ENCODE measurements around the gene SPTBN1. TPM values are rescaled to one million over a fixed set of nuclear protein-coding genes. Genes with fewer than 3 reads are reported as not detected.
A peak's percentile ranks its signal among the peaks of the same experiment; 100 is the strongest.

SPTBN1 gene
- total RNA-seq, 1 experiment from 2014 or later: 146 TPM

DNA sequence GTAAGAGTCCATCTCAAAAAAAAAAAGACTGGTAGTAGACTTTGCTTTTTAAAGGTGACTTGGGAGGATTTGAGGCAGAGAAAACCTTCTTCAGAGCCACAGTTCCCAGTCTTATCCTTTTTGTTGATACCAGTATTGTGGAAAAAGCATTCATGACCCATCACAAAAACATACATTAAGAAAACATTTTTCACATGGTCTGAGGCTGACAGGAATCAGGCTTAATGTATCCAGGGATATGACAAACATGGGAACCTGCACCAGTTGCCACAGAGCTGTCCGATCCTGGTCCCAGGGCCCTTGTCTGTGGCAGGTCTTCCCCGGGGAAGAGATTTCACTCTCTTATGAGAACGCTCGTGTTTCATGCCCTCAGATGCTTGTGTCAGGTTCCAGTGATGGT is 21.8 kb downstream of the SPTBN1 start:
- Histone ChIP-seq H3K27me3 (replicated peaks; ENCODE audit: insufficient read depth, low read depth, low read length, poor library complexity) (no peaks in the 10 kb centered on the region), H3K9me3 (ENCODE audit: low read depth, low read length, poor library complexity, severe bottlenecking) (no peaks in the 10 kb centered on the region), H3K36me3 (ENCODE audit: insufficient read depth, low read length, poor library complexity, severe bottlenecking) (no peaks in the 10 kb centered on the region), H3K4me1 (ENCODE audit: insufficient read depth, low read length, poor library complexity, severe bottlenecking) (peaks cover 20% of the 10 kb centered on the region), H3K4me3 (ENCODE audit: low read depth, low read length, poor library complexity, severe bottlenecking) (no peak overlapping the region), H3K27ac (ENCODE audit: low read depth, low read length, poor library complexity, severe bottlenecking) (no peak overlapping the region)
- no peak for DNase-seq (ENCODE audit: low spot score)
- POLR2A ChIA-PET (ENCODE audit: low non-redundant PET): no interaction called here
- intact Hi-C loops (cut with micrococcal nuclease; ENCODE audit: unreplicated experiment): no loop called here
- CTCF ChIA-PET: no interaction called here
- no TSS peak for BruUV-seq (replicated peaks)
- no peak for TF ChIP-seq EZH2 (IDR thresholded peaks at IDR 0.05; ENCODE audit: borderline replicate concordance, low read depth, low read length, poor library complexity, severe bottlenecking)
- TF ChIP-seq, protein P1, sequence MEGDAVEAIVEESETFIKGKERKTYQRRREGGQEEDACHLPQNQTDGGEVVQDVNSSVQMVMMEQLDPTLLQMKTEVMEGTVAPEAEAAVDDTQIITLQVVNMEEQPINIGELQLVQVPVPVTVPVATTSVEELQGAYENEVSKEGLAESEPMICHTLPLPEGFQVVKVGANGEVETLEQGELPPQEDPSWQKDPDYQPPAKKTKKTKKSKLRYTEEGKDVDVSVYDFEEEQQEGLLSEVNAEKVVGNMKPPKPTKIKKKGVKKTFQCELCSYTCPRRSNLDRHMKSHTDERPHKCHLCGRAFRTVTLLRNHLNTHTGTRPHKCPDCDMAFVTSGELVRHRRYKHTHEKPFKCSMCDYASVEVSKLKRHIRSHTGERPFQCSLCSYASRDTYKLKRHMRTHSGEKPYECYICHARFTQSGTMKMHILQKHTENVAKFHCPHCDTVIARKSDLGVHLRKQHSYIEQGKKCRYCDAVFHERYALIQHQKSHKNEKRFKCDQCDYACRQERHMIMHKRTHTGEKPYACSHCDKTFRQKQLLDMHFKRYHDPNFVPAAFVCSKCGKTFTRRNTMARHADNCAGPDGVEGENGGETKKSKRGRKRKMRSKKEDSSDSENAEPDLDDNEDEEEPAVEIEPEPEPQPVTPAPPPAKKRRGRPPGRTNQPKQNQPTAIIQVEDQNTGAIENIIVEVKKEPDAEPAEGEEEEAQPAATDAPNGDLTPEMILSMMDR (conservative IDR thresholded peaks at IDR 0.05; ENCODE audit: low read depth, low read length): no peak

DNA sequence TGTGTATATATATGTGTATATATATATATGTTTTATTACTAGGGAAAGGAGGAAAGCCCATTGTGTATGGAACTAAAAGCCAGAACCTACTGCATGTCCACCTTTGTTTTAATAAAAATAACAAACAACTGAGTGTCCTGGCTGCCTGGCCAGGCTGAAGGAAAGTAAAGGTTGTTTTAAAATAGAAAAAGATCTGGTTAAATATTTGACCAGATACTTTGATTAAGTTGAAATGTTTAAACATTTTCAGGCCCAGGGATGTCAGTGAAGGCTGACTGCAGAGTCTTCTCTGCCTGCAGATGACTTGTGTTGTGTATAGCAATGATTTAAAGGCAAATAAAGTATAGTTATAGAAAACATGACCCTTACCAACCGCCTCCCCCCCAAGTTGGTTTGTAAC is 22.8 kb downstream of the SPTBN1 start:
- CTCF ChIA-PET: no interaction called here
- POLR2A ChIA-PET (ENCODE audit: low non-redundant PET): no interaction called here
- no peak for TF ChIP-seq EZH2 (IDR thresholded peaks at IDR 0.05; ENCODE audit: borderline replicate concordance, low read depth, low read length, poor library complexity, severe bottlenecking)
- TF ChIP-seq, protein P1 (conservative IDR thresholded peaks at IDR 0.05; ENCODE audit: low read depth, low read length): no peak
- BruUV-seq (replicated peaks): no TSS peak
- H3K27ac ChIP-seq (ENCODE audit: low read depth, low read length, poor library complexity, severe bottlenecking): no peak overlapping the region
- DNase-seq (ENCODE audit: low spot score): no peak
- no peaks in the 10 kb centered on the region for H3K27me3 ChIP-seq (replicated peaks; ENCODE audit: insufficient read depth, low read depth, low read length, poor library complexity)
- H3K36me3 ChIP-seq (ENCODE audit: insufficient read depth, low read length, poor library complexity, severe bottlenecking): no peaks in the 10 kb centered on the region
- H3K4me3 ChIP-seq (ENCODE audit: low read depth, low read length, poor library complexity, severe bottlenecking): no peak overlapping the region
- H3K4me1 ChIP-seq (ENCODE audit: insufficient read depth, low read length, poor library complexity, severe bottlenecking): peaks cover 21% of the 10 kb centered on the region
- intact Hi-C loops (cut with micrococcal nuclease; ENCODE audit: unreplicated experiment): no loop called here
- no peaks in the 10 kb centered on the region for H3K9me3 ChIP-seq (ENCODE audit: low read depth, low read length, poor library complexity, severe bottlenecking)

DNA sequence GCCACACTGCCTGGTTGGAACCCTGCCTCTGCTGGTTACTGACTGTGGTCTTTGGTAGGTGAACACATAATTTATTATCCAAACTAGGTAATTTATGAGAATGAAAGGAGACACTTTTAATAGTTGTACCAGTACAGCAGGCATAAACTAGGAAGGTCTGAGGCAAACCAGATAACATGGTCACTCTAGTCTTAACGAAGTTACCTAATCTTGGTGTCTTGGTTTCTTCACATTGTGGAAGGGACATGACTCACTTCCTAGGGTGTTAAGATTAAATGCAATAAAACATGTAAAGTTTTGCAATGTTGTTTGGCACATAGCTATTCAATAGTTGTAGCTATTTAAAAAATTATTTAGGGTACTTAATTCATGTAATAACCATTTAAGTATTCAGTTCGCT is 23.3 kb downstream of the SPTBN1 start:
- intact Hi-C loops (cut with micrococcal nuclease; ENCODE audit: unreplicated experiment): no loop called here
- H3K27ac ChIP-seq (ENCODE audit: low read depth, low read length, poor library complexity, severe bottlenecking): no peak overlapping the region
- peaks cover 21% of the 10 kb centered on the region for H3K4me1 ChIP-seq (ENCODE audit: insufficient read depth, low read length, poor library complexity, severe bottlenecking)
- H3K36me3 ChIP-seq (ENCODE audit: insufficient read depth, low read length, poor library complexity, severe bottlenecking): no peaks in the 10 kb centered on the region
- H3K9me3 ChIP-seq (ENCODE audit: low read depth, low read length, poor library complexity, severe bottlenecking): no peaks in the 10 kb centered on the region
- TF ChIP-seq, protein P1 (conservative IDR thresholded peaks at IDR 0.05; ENCODE audit: low read depth, low read length): no peak
- TF ChIP-seq EZH2 (IDR thresholded peaks at IDR 0.05; ENCODE audit: borderline replicate concordance, low read depth, low read length, poor library complexity, severe bottlenecking): no peak
- ChIA-PET CTCF (no interaction called here), POLR2A (ENCODE audit: low non-redundant PET) (no interaction called here)
- H3K27me3 ChIP-seq (replicated peaks; ENCODE audit: insufficient read depth, low read depth, low read length, poor library complexity): no peaks in the 10 kb centered on the region
- DNase-seq (ENCODE audit: low spot score): peak; percentile 58
- no peak overlapping the region for H3K4me3 ChIP-seq (ENCODE audit: low read depth, low read length, poor library complexity, severe bottlenecking)
- BruUV-seq (replicated peaks): no TSS peak

Measured in A673 (cell line).